ENCODE measurements around the gene EXOC1. TPM values are rescaled to one million over a fixed set of nuclear protein-coding genes. Genes with fewer than 3 reads are reported as not detected.

The EXOC1 gene
- total RNA-seq, 1 experiment from 2014 or later: 12.0 TPM

GRCh38 chr4:55949482-55949802, 96.0 kb downstream of the EXOC1 start:
- H3K36me3 ChIP-seq (ENCODE audit: insufficient read depth, low read length, poor library complexity, severe bottlenecking): peaks cover 13% of the 10 kb centered on the region
- TF ChIP-seq CTCF (conservative IDR thresholded peaks at IDR 0.05; ENCODE audit: low read depth, low read length) (no peak), EZH2 (IDR thresholded peaks at IDR 0.05; ENCODE audit: borderline replicate concordance, low read depth, low read length, poor library complexity, severe bottlenecking) (no peak)
- peak; percentile 1 for DNase-seq (ENCODE audit: low spot score)
- intact Hi-C loops (cut with micrococcal nuclease; ENCODE audit: unreplicated experiment): loop anchor here (2.0 kb wide), 2 partner anchors 351 to 487 kb away; partner anchors contain the start of gene PAICS
- peak overlapping the region; percentile 76 for H3K4me3 ChIP-seq (ENCODE audit: low read depth, low read length, poor library complexity, severe bottlenecking)
- BruUV-seq (replicated peaks): no TSS peak
- peak overlapping the region; percentile 75 for H3K27ac ChIP-seq (ENCODE audit: low read depth, low read length, poor library complexity, severe bottlenecking)
- H3K4me1 ChIP-seq (ENCODE audit: insufficient read depth, low read length, poor library complexity, severe bottlenecking): peaks cover 13% of the 10 kb centered on the region
- no peaks in the 10 kb centered on the region for H3K27me3 ChIP-seq (replicated peaks; ENCODE audit: insufficient read depth, low read depth, low read length, poor library complexity)
- ChIA-PET POLR2A (ENCODE audit: low non-redundant PET) (interaction anchor here (0.5 kb wide), 1 partner anchor 871 kb away, joined by 3 read pairs; no protein-coding TSS in a partner anchor), CTCF (interaction anchor here (0.7 kb wide), 1 partner anchor 267 kb away, joined by 7 read pairs; no protein-coding TSS in a partner anchor)
- no peaks in the 10 kb centered on the region for H3K9me3 ChIP-seq (ENCODE audit: low read depth, low read length, poor library complexity, severe bottlenecking)

GRCh38 chr4:55951191-55951922, 97.9 kb downstream of the EXOC1 start:
- TF ChIP-seq CTCF (conservative IDR thresholded peaks at IDR 0.05; ENCODE audit: low read depth, low read length) (no peak), EZH2 (IDR thresholded peaks at IDR 0.05; ENCODE audit: borderline replicate concordance, low read depth, low read length, poor library complexity, severe bottlenecking) (no peak)
- DNase-seq (ENCODE audit: low spot score): no peak
- CTCF ChIA-PET: no interaction called here
- no peaks in the 10 kb centered on the region for H3K9me3 ChIP-seq (ENCODE audit: low read depth, low read length, poor library complexity, severe bottlenecking)
- peaks cover 13% of the 10 kb centered on the region for H3K4me1 ChIP-seq (ENCODE audit: insufficient read depth, low read length, poor library complexity, severe bottlenecking)
- intact Hi-C loops (cut with micrococcal nuclease; ENCODE audit: unreplicated experiment): no loop called here
- BruUV-seq (replicated peaks): no TSS peak
- H3K27me3 ChIP-seq (replicated peaks; ENCODE audit: insufficient read depth, low read depth, low read length, poor library complexity): no peaks in the 10 kb centered on the region
- H3K4me3 ChIP-seq (ENCODE audit: low read depth, low read length, poor library complexity, severe bottlenecking): no peak overlapping the region
- POLR2A ChIA-PET (ENCODE audit: low non-redundant PET): no interaction called here
- peaks cover 13% of the 10 kb centered on the region for H3K36me3 ChIP-seq (ENCODE audit: insufficient read depth, low read length, poor library complexity, severe bottlenecking)
- no peak overlapping the region for H3K27ac ChIP-seq (ENCODE audit: low read depth, low read length, poor library complexity, severe bottlenecking)

Other genes starting within 250 kb of the EXOC1 start
- 0.44 TPM in 1 of 2 replicates, not detected in the other for gene NMU, start 217.3 kb upstream of the EXOC1 start, total RNA-seq (2021)
- not detected in 2 replicates for gene EXOC1L, start 33.9 kb upstream of the EXOC1 start, total RNA-seq (2021)
- 13.8 and 15.3 TPM in 2 replicates for gene CEP135, start 95.3 kb downstream of the EXOC1 start, total RNA-seq (2021)

Measured in A673 (cell line).